ENCODE measurements around the gene ABCA7. TPM values are rescaled to one million over a fixed set of nuclear protein-coding genes. Genes with fewer than 3 reads are reported as not detected.

The ABCA7 gene
- total RNA-seq, 4 donors from 2014 or later: 3.9 to 9.5 (median 6.9) TPM

GRCh38 chr19:1040476-1041271 is 767 bp downstream of the ABCA7 start:
- H3K27ac ChIP-seq (replicated peaks in 1 of 4): peak overlapping the region; percentile 32 to 71 (median 54)
- H3K27me3 ChIP-seq: peaks cover 0 to 11% (median 0%) of the 10 kb centered on the region in 4 donors
- intact Hi-C loops (cut with DNase I): loop anchor here (5.0 kb wide), 1 partner anchor 52 kb away; no protein-coding TSS in a partner anchor

GRCh38 chr19:1041272-1041834 is 1.4 kb downstream of the ABCA7 start:
- Histone ChIP-seq H3K27me3 (peaks cover 0 to 11% (median 0%) of the 10 kb centered on the region in 4 donors), H3K4me3 (peak overlapping the region; percentile 56 to 61 (median 58)), H3K9me3 (no peaks in the 10 kb centered on the region), H3K36me3 (peaks cover 12 to 21% (median 17%) of the 10 kb centered on the region in 4 donors), H3K4me1 (peaks cover 23 to 47% (median 34%) of the 10 kb centered on the region in 4 donors), H3K27ac (replicated peaks in 1 of 4) (peak overlapping the region in 2 of 4 donors; percentile 4 to 32)
- no peak for DNase-seq (ENCODE audit: extremely low spot score)
- TF ChIP-seq EP300 (IDR thresholded peaks at IDR 0.05) (no peak), POLR2AphosphoS5 (IDR thresholded peaks at IDR 0.05) (no peak), CTCF (IDR thresholded peaks at IDR 0.05) (no peak), POLR2A (IDR thresholded peaks at IDR 0.05; ENCODE audit: low read depth) (no peak)
- intact Hi-C loops (cut with DNase I): loop anchor here (5.0 kb wide), 1 partner anchor 51 kb away; no protein-coding TSS in a partner anchor
- WGBS: 49% methylated on average over 19 of the region's 26 CpGs

More at GRCh38 chr19:1040476-1041271, 767 bp downstream of the ABCA7 start:
- Histone ChIP-seq H3K36me3 (peaks cover 13 to 28% (median 23%) of the 10 kb centered on the region in 4 donors), H3K4me1 (peaks cover 23 to 47% (median 34%) of the 10 kb centered on the region in 4 donors), H3K4me3 (peak overlapping the region; percentile 56 to 61 (median 58)), H3K9me3 (no peaks in the 10 kb centered on the region)
- WGBS: 4% methylated on average over 22 of the region's 27 CpGs
- TF ChIP-seq POLR2AphosphoS5 (IDR thresholded peaks at IDR 0.05): peak in 1 of 2 donors; percentile 42
- TF ChIP-seq CTCF (IDR thresholded peaks at IDR 0.05): no peak
- peak; percentile 95 for DNase-seq (ENCODE audit: extremely low spot score)

- 70% methylated on average over 26 of the region's 43 CpGs for WGBS
Measured at GRCh38 chr19:1041835-1042685, 2.2 kb downstream of the ABCA7 start.

More at GRCh38 chr19:1041835-1042685, 2.2 kb downstream of the ABCA7 start:
- intact Hi-C loops (cut with DNase I): loop anchor here (5.0 kb wide), 1 partner anchor 50 kb away; no protein-coding TSS in a partner anchor
- TF ChIP-seq CTCF (IDR thresholded peaks at IDR 0.05): no peak
- no peak for TF ChIP-seq POLR2AphosphoS5 (IDR thresholded peaks at IDR 0.05)
- TF ChIP-seq EP300 (IDR thresholded peaks at IDR 0.05): no peak
- no peak for TF ChIP-seq POLR2A (IDR thresholded peaks at IDR 0.05; ENCODE audit: low read depth)
- peaks cover 5 to 19% (median 11%) of the 10 kb centered on the region in 4 donors for H3K36me3 ChIP-seq
- peak overlapping the region in 2 of 4 donors; percentile 12 to 61 for H3K4me3 ChIP-seq
- DNase-seq (ENCODE audit: extremely low spot score): no peak
- peaks cover 23 to 50% (median 34%) of the 10 kb centered on the region in 4 donors for H3K4me1 ChIP-seq
- H3K27ac ChIP-seq (replicated peaks in 1 of 4): no peak overlapping the region
- H3K27me3 ChIP-seq: peaks cover 0 to 11% (median 0%) of the 10 kb centered on the region in 4 donors
- no peaks in the 10 kb centered on the region for H3K9me3 ChIP-seq

All from esophagus muscularis mucosa (tissue), 4 donors.